ENCODE results near the gene OR2A5.
"Not testable (repeated sequence)": the region's sequence is repeated elsewhere in the genome, so short reads cannot be mapped to it uniquely, and the experiment has no call there.

OR2A5 gene

GRCh38 chr7:144032985-144033709 lies 15.6 kb upstream of the OR2A5 start:
- DNase-seq (ENCODE audit: low read depth in 2 of 2), result no peak

GRCh38 chr7:144035385-144035784 lies 13.4 kb upstream of the OR2A5 start:
- no peak for DNase-seq (ENCODE audit: low read depth in 2 of 2)

- DNase-seq (ENCODE audit: low read depth in 2 of 2), result no peak
These were observed 12.4 kb upstream of the OR2A5 start for GRCh38 chr7:144036302-144036885.

GRCh38 chr7:144037414-144038035 lies 11.2 kb upstream of the OR2A5 start:
- no peak for DNase-seq (ENCODE audit: low read depth in 2 of 2)

- no peak for DNase-seq (ENCODE audit: low read depth in 2 of 2)
These were observed 9.9 kb upstream of the OR2A5 start for GRCh38 chr7:144038887-144039286.

GRCh38 chr7:144049491-144049890 lies 743 bp downstream of the OR2A5 start:
- no peak for DNase-seq (ENCODE audit: low read depth in 2 of 2)

GRCh38 chr7:144050093-144050492 lies 1.3 kb downstream of the OR2A5 start:
- no peak for DNase-seq (ENCODE audit: low read depth in 2 of 2)

- DNase-seq (ENCODE audit: low read depth in 2 of 2), result not testable (repeated sequence)
These were observed 2.1 kb downstream of the OR2A5 start for GRCh38 chr7:144050884-144051283.

- DNase-seq (ENCODE audit: low read depth in 2 of 2), result no peak
These were observed 9.2 kb downstream of the OR2A5 start for GRCh38 chr7:144057954-144058353.

- no peak for DNase-seq (ENCODE audit: low read depth in 2 of 2)
These were observed 15.0 kb downstream of the OR2A5 start for GRCh38 chr7:144063710-144064109.

- DNase-seq (ENCODE audit: low read depth in 2 of 2), result no peak
These were observed 20.8 kb downstream of the OR2A5 start, which contains the start of gene OR2A25 for GRCh38 chr7:144069511-144069910. OR2A25 (plus strand) TSS chr7:144069811; CDS start chr7:144074220, 4,409 bp downstream.

- DNase-seq (ENCODE audit: low read depth in 2 of 2), result no peak
These were observed 21.2 kb downstream of the OR2A5 start for GRCh38 chr7:144069953-144070352.

GRCh38 chr7:144074374-144074773 lies 25.6 kb downstream of the OR2A5 start:
- no peak for DNase-seq (ENCODE audit: low read depth in 2 of 2)

GRCh38 chr7:144085978-144086377 lies 37.2 kb downstream of the OR2A5 start, which contains the start of gene OR2A12:
OR2A12 (plus strand) TSS chr7:144086278; CDS start chr7:144095108, 8,830 bp downstream.
- no peak for DNase-seq (ENCODE audit: low read depth in 2 of 2)

- DNase-seq (ENCODE audit: low read depth in 2 of 2), result no peak
These were observed 38.0 kb downstream of the OR2A5 start for GRCh38 chr7:144086730-144087129.

- no peak for DNase-seq (ENCODE audit: low read depth in 2 of 2)
These were observed 38.5 kb downstream of the OR2A5 start for GRCh38 chr7:144087230-144087629.

GRCh38 chr7:144090667-144091066 lies 41.9 kb downstream of the OR2A5 start:
- no peak for DNase-seq (ENCODE audit: low read depth in 2 of 2)

GRCh38 chr7:144098776-144099175 lies 50.0 kb downstream of the OR2A5 start:
- no peak for DNase-seq (ENCODE audit: low read depth in 2 of 2)

- no peak for DNase-seq (ENCODE audit: low read depth in 2 of 2)
These were observed 51.9 kb downstream of the OR2A5 start for GRCh38 chr7:144100607-144101006.

GRCh38 chr7:144102041-144102440 lies 53.3 kb downstream of the OR2A5 start:
- no peak for DNase-seq (ENCODE audit: low read depth in 2 of 2)

- DNase-seq (ENCODE audit: low read depth in 2 of 2), result no peak
These were observed 56.5 kb downstream of the OR2A5 start for GRCh38 chr7:144105211-144105610.

Data from fibroblast of skin of left biceps (primary cell).